DND-41 (cell line): ENCODE measurements around the gene PANX1.

ENCODE experiments used
- CTCF ChIP-seq: IDR thresholded peaks from 2 replicates; pipeline ENCODE4 v1.5.1; 2012; ENCODE audit warnings: borderline replicate concordance, low read length, moderate library complexity, mild to moderate bottlenecking; ENCODE audit not compliant: poor library complexity, severe bottlenecking; ENCODE audit errors: extremely low read depth
- EZH2 ChIP-seq: IDR thresholded peaks from 3 replicates; pipeline ENCODE4 v1.6.1; 2012; ENCODE audit warnings: borderline replicate concordance, low read depth, mild to moderate bottlenecking, moderate library complexity, low read length, inconsistent platforms; ENCODE audit not compliant: severe bottlenecking

GRCh38 chr11:94181526-94181925 is 52.9 kb downstream of the PANX1 start:
- TF ChIP-seq CTCF (no peak), EZH2 (no peak)
